BE2C (cell line): ENCODE measurements around the gene IQGAP3.
A peak's percentile ranks its signal among the peaks of the same experiment; 100 is the strongest.

Source experiments
- DNase-seq: peaks from one replicate; pipeline ENCODE4 v3.0.0-alpha.2; 2020
- H3K27me3 ChIP-seq: fragments of 250-450 bp; sonication (Bioruptor Pico); 2 replicates; pipeline ENCODE4 v1.5.1; 2020; ENCODE audit warnings: mild to moderate bottlenecking
- H3K36me3 ChIP-seq: fragments of 250-450 bp; sonication (Bioruptor Pico); 2 replicates; pipeline ENCODE4 v1.5.1; 2020; ENCODE audit warnings: mild to moderate bottlenecking
- H3K4me1 ChIP-seq: fragments of 250-450 bp; sonication (Bioruptor Pico); 2 replicates; pipeline ENCODE4 v1.5.1; 2020
- H3K4me3 ChIP-seq: 2 replicates; pipeline ENCODE4 v1.5.1; 2011; ENCODE audit warnings: low read depth, low read length
- H3K9me3 ChIP-seq: fragments of 250-450 bp; sonication (Bioruptor Pico); 2 replicates; pipeline ENCODE4 v1.5.1; 2020
- CTCF ChIP-seq: IDR thresholded peaks from 2 replicates; pipeline ENCODE4 v1.5.1; 2012; ENCODE audit warnings: mild to moderate bottlenecking, low read depth, low read length

IQGAP3 gene

DNA sequence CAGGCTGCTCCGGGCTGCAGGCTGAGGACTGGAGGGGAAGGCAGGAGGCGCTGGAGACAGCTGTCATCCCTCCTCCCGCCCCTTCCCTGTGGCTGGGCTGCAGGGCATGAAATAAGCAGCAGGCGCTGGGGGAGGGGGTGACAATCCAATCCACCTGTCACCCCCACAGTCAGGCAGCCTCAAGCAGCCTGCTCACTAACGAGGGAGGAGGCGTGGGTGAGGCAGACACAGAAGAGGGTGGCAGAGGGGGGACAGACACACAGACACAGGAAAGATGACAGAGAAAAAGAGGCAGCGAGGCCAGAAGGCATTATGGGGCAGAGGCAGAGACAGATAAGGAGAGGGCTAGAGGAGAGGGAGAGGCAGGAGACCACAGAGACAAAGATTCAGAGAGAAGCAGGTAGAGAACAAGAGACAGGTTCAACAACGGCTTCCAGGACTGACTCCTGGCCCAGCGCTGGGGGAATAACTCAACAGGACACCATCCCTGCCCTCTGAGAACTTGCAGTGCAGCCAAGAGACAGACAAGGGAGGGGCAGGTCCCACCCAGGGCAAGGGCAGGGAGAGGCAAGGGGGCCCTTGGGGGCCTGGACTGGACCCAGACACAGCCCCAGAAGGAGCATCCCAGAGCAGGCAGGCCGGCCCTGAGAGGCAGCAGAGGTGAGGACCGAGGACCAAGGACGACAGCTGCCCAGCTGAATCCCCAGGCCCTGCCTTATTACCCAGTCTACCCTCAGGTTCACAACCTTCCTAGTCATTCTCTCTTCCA, 83.0 kb downstream of the IQGAP3 start:
- TF ChIP-seq CTCF, result peak; percentile 40; the same call in 1 of the 2 replicates
- H3K4me1 ChIP-seq, result peaks cover 27% of the 10 kb centered on the region
- no peaks in the 10 kb centered on the region for H3K36me3 ChIP-seq
- peak; percentile 78 for DNase-seq
- H3K9me3 ChIP-seq, result no peaks in the 10 kb centered on the region
- H3K4me3 ChIP-seq, result no peak overlapping the region
- no peaks in the 10 kb centered on the region for H3K27me3 ChIP-seq

DNA sequence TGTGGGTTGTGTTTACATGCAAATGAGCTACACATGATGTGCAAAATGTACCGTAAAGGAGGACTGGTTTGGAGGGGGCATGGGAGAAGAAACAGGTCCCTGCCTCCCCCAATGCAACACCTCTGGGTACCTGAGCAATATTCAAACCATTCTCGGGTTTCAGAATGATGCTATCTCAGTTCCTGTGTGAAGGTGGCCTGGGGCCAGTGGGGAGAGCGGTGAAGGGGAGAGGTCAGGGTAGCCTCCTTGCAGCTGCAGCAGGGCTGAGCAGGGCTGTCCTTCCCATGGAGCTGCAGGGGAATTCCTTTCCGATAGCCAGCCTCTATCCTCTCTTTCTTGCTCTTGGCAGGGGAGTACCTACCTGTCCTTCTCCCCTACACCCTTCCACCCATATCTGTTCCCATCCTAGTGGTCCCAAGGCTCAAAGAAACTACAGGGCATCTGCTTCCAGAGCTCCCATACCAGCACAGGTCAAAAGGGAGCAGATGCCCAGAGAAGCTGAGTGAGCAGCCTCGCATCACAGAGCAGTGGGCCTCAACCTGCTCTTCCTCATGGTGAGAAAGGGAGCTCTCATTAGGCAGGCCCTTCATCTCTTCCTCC, 83.7 kb downstream of the IQGAP3 start:
- Histone ChIP-seq H3K36me3 (no peaks in the 10 kb centered on the region), H3K27me3 (no peaks in the 10 kb centered on the region), H3K4me3 (no peak overlapping the region), H3K4me1 (peaks cover 27% of the 10 kb centered on the region), H3K9me3 (no peaks in the 10 kb centered on the region)
- no peak for TF ChIP-seq CTCF
- DNase-seq, result no peak

DNA sequence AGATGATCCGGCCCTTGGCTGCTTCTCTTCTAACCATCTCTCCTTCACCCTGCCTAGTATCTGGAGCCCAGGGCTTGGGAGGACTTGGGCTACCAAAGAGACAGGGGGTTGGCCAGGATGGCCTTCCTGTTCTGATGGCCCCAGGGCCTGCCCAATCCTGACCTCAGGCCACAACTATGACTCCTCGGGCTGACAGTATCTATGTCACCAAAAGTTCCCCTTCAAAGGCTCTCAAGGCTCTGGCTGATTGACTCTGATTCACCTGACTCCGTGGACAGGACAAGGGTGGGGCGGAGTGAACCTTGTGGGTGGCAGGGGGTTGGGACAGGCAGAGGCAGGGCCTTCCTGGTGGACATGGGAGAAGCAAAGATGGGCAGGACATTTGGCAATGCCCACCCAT, 84.5 kb downstream of the IQGAP3 start:
- Histone ChIP-seq H3K9me3 (no peaks in the 10 kb centered on the region), H3K27me3 (no peaks in the 10 kb centered on the region), H3K36me3 (no peaks in the 10 kb centered on the region), H3K4me3 (no peak overlapping the region), H3K4me1 (peaks cover 27% of the 10 kb centered on the region)
- no peak for TF ChIP-seq CTCF
- no peak for DNase-seq

- no peak overlapping the region for H3K4me3 ChIP-seq
- H3K27me3 ChIP-seq, result no peaks in the 10 kb centered on the region
- no peaks in the 10 kb centered on the region for H3K9me3 ChIP-seq
- no peak for DNase-seq
- H3K36me3 ChIP-seq, result peaks cover 10% of the 10 kb centered on the region
- H3K4me1 ChIP-seq, result peaks cover 27% of the 10 kb centered on the region
- no peak for TF ChIP-seq CTCF
Measured at GRCh38 chr1:156486421-156487344, 85.7 kb downstream of the IQGAP3 start.

DNA sequence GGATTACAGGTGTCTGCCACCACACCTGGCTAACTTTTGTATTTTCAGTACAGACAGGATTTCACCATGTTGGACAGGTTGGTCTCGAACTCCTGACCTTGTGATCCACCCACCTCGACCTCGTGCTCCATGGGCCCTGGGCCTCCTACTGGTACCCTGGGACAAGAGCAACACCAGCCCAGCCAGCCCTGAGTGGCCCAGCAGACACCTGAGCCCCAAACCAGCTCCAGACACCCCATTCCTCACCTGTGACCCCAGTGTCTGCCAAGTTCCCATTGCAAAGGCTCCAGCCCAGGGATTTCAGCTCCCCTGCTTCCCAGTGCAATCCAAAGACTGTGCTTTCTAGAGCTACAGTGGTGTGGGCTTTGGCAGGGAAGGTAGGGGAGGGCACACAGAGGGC, 86.4 kb downstream of the IQGAP3 start:
- Histone ChIP-seq H3K9me3 (no peaks in the 10 kb centered on the region), H3K36me3 (peaks cover 17% of the 10 kb centered on the region)
- TF ChIP-seq CTCF, result no peak

More for the DNA sequence above, 86.4 kb downstream of the IQGAP3 start:
- no peak overlapping the region for H3K4me3 ChIP-seq
- H3K27me3 ChIP-seq, result no peaks in the 10 kb centered on the region
- no peak for DNase-seq
- H3K4me1 ChIP-seq, result peaks cover 26% of the 10 kb centered on the region
